Measurements from ENCODE around the gene NAPG.
A peak's percentile ranks its signal among the peaks of the same experiment; 100 is the strongest.

Gene NAPG

DNA sequence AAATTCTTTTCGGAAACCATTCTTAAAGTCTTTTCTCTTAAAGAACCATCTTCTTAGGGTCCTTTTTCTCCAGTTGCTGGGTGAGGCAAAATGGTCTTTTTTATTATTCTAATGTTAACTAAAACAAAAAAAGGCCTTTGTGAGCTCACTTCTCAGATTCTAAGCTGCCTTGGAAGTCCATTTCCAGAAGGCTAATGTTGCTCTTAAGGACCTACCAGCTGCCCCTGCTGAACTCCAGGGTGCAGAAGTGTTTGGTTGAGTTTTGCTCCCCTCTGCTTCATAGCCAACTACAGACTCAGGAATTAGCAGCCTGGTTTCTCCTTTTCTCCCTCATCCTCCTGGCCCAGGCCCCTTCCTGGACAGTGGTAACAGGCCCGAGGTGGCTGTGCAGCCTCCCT, 48.0 kb upstream of the NAPG start:
- Histone ChIP-seq H3K9me3 (ENCODE audit: insufficient read depth, low read length, severe bottlenecking) (no peaks in the 10 kb centered on the region), H3K4me3 (ENCODE audit: low read depth in 1 of 2, low read length in 2 of 2) (no peak overlapping the region), H3K79me2 (ENCODE audit: insufficient read depth, low read length) (no peaks in the 10 kb centered on the region), H4K20me1 (ENCODE audit: insufficient read depth, low read length) (no peaks in the 10 kb centered on the region), H2AFZ (ENCODE audit: low read depth, low read length) (no peak overlapping the region), H3K27ac (ENCODE audit: low read length) (no peak overlapping the region), H3K27me3 (ENCODE audit: insufficient read depth, low read length, poor library complexity) (no peaks in the 10 kb centered on the region), H3K4me2 (ENCODE audit: insufficient read depth, low read length) (no peak overlapping the region), H3K4me1 (ENCODE audit: insufficient read depth, low read length) (peaks cover 12% of the 10 kb centered on the region), H3K36me3 (ENCODE audit: insufficient read depth, low read length) (no peaks in the 10 kb centered on the region), H3K9ac (ENCODE audit: low read depth, low read length) (no peak overlapping the region)
- DNase-seq (no peak), ATAC-seq (ENCODE audit: insufficient read depth, low read depth) (no peak)
- TF ChIP-seq, protein P1, sequence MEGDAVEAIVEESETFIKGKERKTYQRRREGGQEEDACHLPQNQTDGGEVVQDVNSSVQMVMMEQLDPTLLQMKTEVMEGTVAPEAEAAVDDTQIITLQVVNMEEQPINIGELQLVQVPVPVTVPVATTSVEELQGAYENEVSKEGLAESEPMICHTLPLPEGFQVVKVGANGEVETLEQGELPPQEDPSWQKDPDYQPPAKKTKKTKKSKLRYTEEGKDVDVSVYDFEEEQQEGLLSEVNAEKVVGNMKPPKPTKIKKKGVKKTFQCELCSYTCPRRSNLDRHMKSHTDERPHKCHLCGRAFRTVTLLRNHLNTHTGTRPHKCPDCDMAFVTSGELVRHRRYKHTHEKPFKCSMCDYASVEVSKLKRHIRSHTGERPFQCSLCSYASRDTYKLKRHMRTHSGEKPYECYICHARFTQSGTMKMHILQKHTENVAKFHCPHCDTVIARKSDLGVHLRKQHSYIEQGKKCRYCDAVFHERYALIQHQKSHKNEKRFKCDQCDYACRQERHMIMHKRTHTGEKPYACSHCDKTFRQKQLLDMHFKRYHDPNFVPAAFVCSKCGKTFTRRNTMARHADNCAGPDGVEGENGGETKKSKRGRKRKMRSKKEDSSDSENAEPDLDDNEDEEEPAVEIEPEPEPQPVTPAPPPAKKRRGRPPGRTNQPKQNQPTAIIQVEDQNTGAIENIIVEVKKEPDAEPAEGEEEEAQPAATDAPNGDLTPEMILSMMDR (IDR thresholded peaks at IDR 0.05; ENCODE audit: borderline replicate concordance, extremely low read depth, low read length, poor library complexity, severe bottlenecking) = no peak
- no peak for TF ChIP-seq EZH2 (IDR thresholded peaks at IDR 0.05; ENCODE audit: borderline replicate concordance, low read depth, low read length, severe bottlenecking)

- Histone ChIP-seq H3K27ac (ENCODE audit: low read length) (peak overlapping the region; percentile 78; the same call in 1 of the 2 replicates), H3K79me2 (ENCODE audit: insufficient read depth, low read length) (no peaks in the 10 kb centered on the region), H3K4me1 (ENCODE audit: insufficient read depth, low read length) (peaks cover 40% of the 10 kb centered on the region), H3K4me2 (ENCODE audit: insufficient read depth, low read length) (no peak overlapping the region), H3K27me3 (ENCODE audit: insufficient read depth, low read length, poor library complexity) (no peaks in the 10 kb centered on the region), H3K36me3 (ENCODE audit: insufficient read depth, low read length) (no peaks in the 10 kb centered on the region), H2AFZ (ENCODE audit: low read depth, low read length) (no peak overlapping the region), H3K9ac (ENCODE audit: low read depth, low read length) (no peak overlapping the region), H3K4me3 (ENCODE audit: low read depth in 1 of 2, low read length in 2 of 2) (no peak overlapping the region), H3K9me3 (ENCODE audit: insufficient read depth, low read length, severe bottlenecking) (no peaks in the 10 kb centered on the region), H4K20me1 (ENCODE audit: insufficient read depth, low read length) (peaks cover 2% of the 10 kb centered on the region; the same call in 1 of the 2 replicates)
- no peak for TF ChIP-seq EZH2 (IDR thresholded peaks at IDR 0.05; ENCODE audit: borderline replicate concordance, low read depth, low read length, severe bottlenecking)
- TF ChIP-seq, protein P1 (IDR thresholded peaks at IDR 0.05; ENCODE audit: borderline replicate concordance, extremely low read depth, low read length, poor library complexity, severe bottlenecking) = no peak
- DNase-seq (no peak), ATAC-seq (ENCODE audit: insufficient read depth, low read depth) (no peak)
Measured at GRCh38 chr18:10481831-10482230, 44.0 kb upstream of the NAPG start.

DNA sequence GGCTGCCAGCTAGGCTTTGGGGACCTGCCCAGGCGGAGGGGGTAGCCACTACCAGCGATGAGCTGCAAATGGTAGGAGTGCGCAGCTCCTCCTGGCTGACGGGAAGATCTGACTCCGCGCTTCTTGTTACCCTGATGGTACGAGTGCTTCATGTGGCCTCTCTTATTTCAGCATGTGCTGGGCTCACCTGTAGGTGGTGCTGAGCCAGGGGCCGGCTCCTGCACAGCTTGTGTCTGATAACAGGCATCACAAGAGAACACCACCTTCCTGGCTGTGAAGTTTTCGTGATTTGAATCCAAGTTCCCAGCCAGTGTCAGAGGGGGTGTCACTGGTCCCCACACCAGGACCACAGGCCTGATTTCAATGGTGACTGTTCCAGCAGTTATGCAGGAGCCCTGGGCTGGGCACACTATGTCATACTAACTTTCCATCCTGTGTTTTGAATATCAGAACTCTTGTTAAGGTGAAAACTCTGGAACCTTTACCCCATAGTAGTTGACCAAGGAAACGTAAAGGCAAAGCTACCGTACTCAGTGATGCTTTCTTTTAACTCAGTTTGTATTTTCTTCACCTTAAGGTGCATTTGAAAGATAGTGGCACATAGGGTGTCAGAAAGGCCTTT, 43.4 kb upstream of the NAPG start:
- peaks cover 42% of the 10 kb centered on the region for H3K4me1 ChIP-seq (ENCODE audit: insufficient read depth, low read length)
- H3K4me3 ChIP-seq (ENCODE audit: low read depth in 1 of 2, low read length in 2 of 2) = peak overlapping the region in 1 of 2 experiments; percentile 10; a peak in 1 of 4 replicates
- H4K20me1 ChIP-seq (ENCODE audit: insufficient read depth, low read length) = peaks cover 2% of the 10 kb centered on the region; the same call in 1 of the 2 replicates
- H3K27me3 ChIP-seq (ENCODE audit: insufficient read depth, low read length, poor library complexity) = no peaks in the 10 kb centered on the region
- TF ChIP-seq, protein P1 (IDR thresholded peaks at IDR 0.05; ENCODE audit: borderline replicate concordance, extremely low read depth, low read length, poor library complexity, severe bottlenecking) = peak; percentile 36
- TF ChIP-seq EZH2 (IDR thresholded peaks at IDR 0.05; ENCODE audit: borderline replicate concordance, low read depth, low read length, severe bottlenecking) = no peak
- H3K36me3 ChIP-seq (ENCODE audit: insufficient read depth, low read length) = no peaks in the 10 kb centered on the region
- peak overlapping the region; percentile 56; the same call in 1 of the 2 replicates for H3K4me2 ChIP-seq (ENCODE audit: insufficient read depth, low read length)
- H3K79me2 ChIP-seq (ENCODE audit: insufficient read depth, low read length) = no peaks in the 10 kb centered on the region
- H3K9ac ChIP-seq (ENCODE audit: low read depth, low read length) = peak overlapping the region; percentile 25
- no peak overlapping the region; the same call in 1 of the 2 replicates for H2AFZ ChIP-seq (ENCODE audit: low read depth, low read length)
- peak overlapping the region; percentile 78 for H3K27ac ChIP-seq (ENCODE audit: low read length)
- DNase-seq = no peak
- no peak for ATAC-seq (ENCODE audit: insufficient read depth, low read depth)
- no peaks in the 10 kb centered on the region for H3K9me3 ChIP-seq (ENCODE audit: insufficient read depth, low read length, severe bottlenecking)

Measured in DND-41 (cell line).